ENCODE results near the gene CCL22. TPM values are rescaled to one million over a fixed set of nuclear protein-coding genes. Genes with fewer than 3 reads are reported as not detected.

The CCL22 gene
- total and polyA plus RNA-seq, 2 experiments from 2014 or later: 0.19 TPM; not detected in 1

GRCh38 chr16:57348327-57348726 is 10.3 kb upstream of the CCL22 start:
- H3K4me1 ChIP-seq (ENCODE audit: insufficient read depth): no peaks in the 10 kb centered on the region
- no peaks in the 10 kb centered on the region; the same call in 1 of the 2 replicates for H4K20me1 ChIP-seq (replicated peaks; ENCODE audit: insufficient read depth)
- no peak overlapping the region for H3K27ac Mint-ChIP-seq
- no peak overlapping the region for H3K4me3 ChIP-seq
- TF ChIP-seq STAT1 (IDR thresholded peaks at IDR 0.05; ENCODE audit: unreplicated experiment) (no peak), POLR2AphosphoS5 (IDR thresholded peaks at IDR 0.05; ENCODE audit: low read depth) (no peak), JUNB (IDR thresholded peaks at IDR 0.05; ENCODE audit: unreplicated experiment) (no peak), ZNF114 (CRISPR knock-in tag; IDR thresholded peaks at IDR 0.05) (no peak), NANOG (IDR thresholded peaks at IDR 0.05; ENCODE audit: borderline replicate concordance) (no peak), CREB1 (CRISPR knock-in tag; IDR thresholded peaks at IDR 0.05; ENCODE audit: low read depth) (no peak), CTCF (conservative IDR thresholded peaks at IDR 0.05; ENCODE audit: low read depth in 2 of 2) (no peak), EZH2 (IDR thresholded peaks at IDR 0.05; ENCODE audit: low read depth, unreplicated experiment) (no peak), REST (IDR thresholded peaks at IDR 0.05; ENCODE audit: unreplicated experiment) (no peak), ZNF462 (CRISPR knock-in tag; IDR thresholded peaks at IDR 0.05) (no peak), ZNF331 (CRISPR knock-in tag; IDR thresholded peaks at IDR 0.05; ENCODE audit: low read depth) (no peak), ETS1 (IDR thresholded peaks at IDR 0.05) (no peak), EZH2phosphoT487 (IDR thresholded peaks at IDR 0.05; ENCODE audit: unreplicated experiment) (no peak)
- no peaks in the 10 kb centered on the region for H3K27me3 ChIP-seq (ENCODE audit: insufficient read depth)
- DNase-seq (ENCODE audit: low spot score): no peak
- no peaks in the 10 kb centered on the region; the same call in 2 of the 3 replicates for H3K9me3 Mint-ChIP-seq
- H3K36me3 Mint-ChIP-seq (ENCODE audit: low read depth): no peaks in the 10 kb centered on the region
- ATAC-seq: no peak
- H3K36me3 ChIP-seq (ENCODE audit: insufficient read depth): no peaks in the 10 kb centered on the region
- no peaks in the 10 kb centered on the region for H3K79me2 ChIP-seq (replicated peaks; ENCODE audit: insufficient read depth)
- no peak overlapping the region for H3K4me2 ChIP-seq
- H3K4me1 Mint-ChIP-seq: no peaks in the 10 kb centered on the region
- peaks cover 4% of the 10 kb centered on the region for H3K27me3 Mint-ChIP-seq (ENCODE audit: insufficient read depth, low read depth, poor library complexity)
- no peak overlapping the region for H2AFZ ChIP-seq
- no peaks in the 10 kb centered on the region for H3K9me2 ChIP-seq (ENCODE audit: insufficient read depth)
- no peaks in the 10 kb centered on the region for H3F3A ChIP-seq (replicated peaks; ENCODE audit: low read depth)
- no peak overlapping the region for H3K4me3 Mint-ChIP-seq
- H3K27ac ChIP-seq (ENCODE audit: low read depth): no peak overlapping the region

All from GM23338 (cell line).